ENCODE measurements around the gene PHLDA3. TPM values are rescaled to one million over a fixed set of nuclear protein-coding genes. Genes with fewer than 3 reads are reported as not detected.

PHLDA3 gene
- total and polyA plus RNA-seq, 4 donors: 12.8 to 73.2 (median 38.9) TPM

GRCh38 chr1:201508809-201509208, 39.8 kb upstream of the PHLDA3 start:
- H3K36me3 ChIP-seq (ENCODE audit: control insufficient read depth in 4 of 4, insufficient read depth in 4 of 4, low read length in 4 of 4): peaks cover 0 to 3% (median 0%) of the 10 kb centered on the region in 4 donors
- WGBS, 2 donors: 92% methylated on average over 2 of the region's 2 CpGs
- no peaks in the 10 kb centered on the region for H3K9me3 ChIP-seq (ENCODE audit: control insufficient read depth in 4 of 4, insufficient read depth in 3 of 4, low read length in 3 of 4)
- no peak for ATAC-seq (ENCODE audit: insufficient read depth, low FRiP score)
- H3K9ac ChIP-seq (ENCODE audit: insufficient read depth in 1 of 2, low read length in 2 of 2): no peak overlapping the region
- DNase-seq: no peak
- H3K4me3 ChIP-seq: no peak overlapping the region
- no peak for TF ChIP-seq CTCF (IDR thresholded peaks at IDR 0.05; ENCODE audit: control extremely low read depth, extremely low read depth)
- H3K27me3 ChIP-seq (ENCODE audit: control insufficient read depth in 3 of 3, insufficient read depth in 3 of 3, low read length in 2 of 3): no peaks in the 10 kb centered on the region
- H3K4me1 ChIP-seq (ENCODE audit: control insufficient read depth in 5 of 5, insufficient read depth in 5 of 5, low read length in 5 of 5): peaks cover 5 to 61% (median 27%) of the 10 kb centered on the region in 5 donors
- no peak overlapping the region for H3K27ac ChIP-seq (ENCODE audit: low read depth in 1 of 2, low read length in 1 of 2)

- Histone ChIP-seq H3K4me3 (peak overlapping the region; percentile 24), H3K36me3 (ENCODE audit: control insufficient read depth in 4 of 4, insufficient read depth in 4 of 4, low read length in 4 of 4) (peaks cover 0 to 3% (median under 1%) of the 10 kb centered on the region in 4 donors), H3K27me3 (ENCODE audit: control insufficient read depth in 3 of 3, insufficient read depth in 3 of 3, low read length in 2 of 3) (no peaks in the 10 kb centered on the region), H3K4me1 (ENCODE audit: control insufficient read depth in 5 of 5, insufficient read depth in 5 of 5, low read length in 5 of 5) (peaks cover 5 to 64% (median 34%) of the 10 kb centered on the region in 5 donors), H3K27ac (ENCODE audit: low read depth in 1 of 2, low read length in 1 of 2) (peak overlapping the region; percentile 89 to 98), H3K9me3 (ENCODE audit: control insufficient read depth in 4 of 4, insufficient read depth in 3 of 4, low read length in 3 of 4) (no peaks in the 10 kb centered on the region), H3K9ac (ENCODE audit: insufficient read depth in 1 of 2, low read length in 2 of 2) (peak overlapping the region; percentile 53 to 91)
- no peak for TF ChIP-seq CTCF (IDR thresholded peaks at IDR 0.05; ENCODE audit: control extremely low read depth, extremely low read depth)
- WGBS, 2 donors: 25 to 28% methylated on average over 11 of the region's 11 CpGs
- ATAC-seq (ENCODE audit: insufficient read depth, low FRiP score) (no peak), DNase-seq (peak in 1 of 3 donors; percentile 42)
Observed at GRCh38 chr1:201507360-201507675, 38.3 kb upstream of the PHLDA3 start.

GRCh38 chr1:201506557-201507359, 37.8 kb upstream of the PHLDA3 start, which contains the start of gene CSRP1:
Gene CSRP1 (minus strand): TSS chr1:201507123. CDS start chr1:201496303, 10,820 bp downstream.
- peaks cover 5 to 62% (median 34%) of the 10 kb centered on the region in 5 donors for H3K4me1 ChIP-seq (ENCODE audit: control insufficient read depth in 5 of 5, insufficient read depth in 5 of 5, low read length in 5 of 5)
- 1% methylated on average over 64 to 71 of the region's 71 CpGs for WGBS, 2 donors
- DNase-seq: peak; percentile 85 to 94 (median 90)

More at GRCh38 chr1:201506557-201507359, 37.8 kb upstream of the PHLDA3 start, which contains the start of gene CSRP1:
- Histone ChIP-seq H3K27me3 (ENCODE audit: control insufficient read depth in 3 of 3, insufficient read depth in 3 of 3, low read length in 2 of 3) (no peaks in the 10 kb centered on the region), H3K36me3 (ENCODE audit: control insufficient read depth in 4 of 4, insufficient read depth in 4 of 4, low read length in 4 of 4) (peaks cover 0 to 3% (median under 1%) of the 10 kb centered on the region in 4 donors), H3K4me3 (peak within 1 kb of the TSS; percentile 69), H3K9me3 (ENCODE audit: control insufficient read depth in 4 of 4, insufficient read depth in 3 of 4, low read length in 3 of 4) (no peaks in the 10 kb centered on the region), H3K27ac (ENCODE audit: low read depth in 1 of 2, low read length in 1 of 2) (peak within 1 kb of the TSS; percentile 89 to 98), H3K9ac (ENCODE audit: insufficient read depth in 1 of 2, low read length in 2 of 2) (peak within 1 kb of the TSS; percentile 76 to 91)
- ATAC-seq (ENCODE audit: insufficient read depth, low FRiP score): peak; percentile 88
- no peak for TF ChIP-seq CTCF (IDR thresholded peaks at IDR 0.05; ENCODE audit: control extremely low read depth, extremely low read depth)
